Measurements from ENCODE around the gene FAM117B. TPM values are rescaled to one million over a fixed set of nuclear protein-coding genes. Genes with fewer than 3 reads are reported as not detected.

FAM117B gene
- total and polyA plus RNA-seq, 2 of the 8 experiments (the other 6 are each of a cell fraction or from before 2014, with no cell fraction given) = 3.9 to 22.6 TPM

- H2AFZ ChIP-seq (ENCODE audit: low read length) = no peak overlapping the region
- peak overlapping the region; percentile 67; the same call in 1 of the 2 replicates for H3K27ac ChIP-seq (ENCODE audit: low read depth, low read length)
- peaks cover 7 to 9% of the 10 kb centered on the region in 2 experiments for H4K20me1 ChIP-seq (replicated peaks in 1 of 2; ENCODE audit: control insufficient read depth in 1 of 2, insufficient read depth in 2 of 2, low read length in 2 of 2)
- H3K14ac ChIP-seq (ENCODE audit: insufficient read length) = no peak overlapping the region
- H3K4me1 ChIP-seq (replicated peaks in 1 of 4; ENCODE audit: control insufficient read depth in 3 of 4, insufficient read depth in 4 of 4, low read length in 3 of 4) = peaks cover 0 to 3% (median 0%) of the 10 kb centered on the region in 4 experiments; a peak in 2 of 7 replicates
- CTCF ChIA-PET (ENCODE audit: partially characterized antibody) = interaction anchor here (1.0 to 1.3 kb wide), 2 partner anchors 48 to 157 kb away, joined by 3 to 4 read pairs; no protein-coding TSS in a partner anchor
- peak overlapping the region; percentile 68 to 87 (median 74) for H3K4me3 ChIP-seq (ENCODE audit: extremely low read depth in 1 of 4, insufficient read depth in 2 of 4, low read depth in 3 of 4, low read length in 4 of 4)
- no peak overlapping the region for H2AK5ac ChIP-seq (ENCODE audit: low read depth, low read length)
- H4K8ac ChIP-seq (ENCODE audit: extremely low read depth, insufficient read depth, low read length) = no peak overlapping the region
- H3K79me2 ChIP-seq (ENCODE audit: control insufficient read depth in 1 of 2, insufficient read depth in 2 of 2, low read length in 2 of 2) = peaks cover 0 to 53% of the 10 kb centered on the region in 2 experiments; a peak in 3 of 4 replicates
- no peak overlapping the region for H2BK5ac ChIP-seq (ENCODE audit: low read depth, low read length)
- H3K4me2 ChIP-seq (ENCODE audit: insufficient read depth in 1 of 2, low read depth in 2 of 2, low read length in 2 of 2) = peak overlapping the region; percentile 70 to 92
- H3K9ac ChIP-seq (replicated peaks in 1 of 4; ENCODE audit: extremely low read depth in 1 of 4, low read depth in 3 of 4, low read length in 3 of 4) = peak overlapping the region; percentile 43 to 67 (median 54)
- no peak overlapping the region for H2BK12ac ChIP-seq (ENCODE audit: low read depth, low read length)
- no peaks in the 10 kb centered on the region; the same call in 1 of the 2 replicates for H3K23me2 ChIP-seq (ENCODE audit: low read depth, low read length)
- H4K91ac ChIP-seq (replicated peaks; ENCODE audit: insufficient read length, low read length) = no peak overlapping the region
- no peak overlapping the region for H3K4ac ChIP-seq (replicated peaks; ENCODE audit: insufficient read length, low read depth, low read length)
- peak; percentile 26 for TF ChIP-seq TAF7 (optimal IDR thresholded peaks at IDR 0.05; ENCODE audit: borderline replicate concordance, low read depth, low read length)
- no peak for TF ChIP-seq ZNF274 (IDR thresholded peaks at IDR 0.05; ENCODE audit: borderline replicate concordance, extremely low read depth, low read length)
- DNase-seq (ENCODE audit: low read depth in 1 of 2, low spot score in 2 of 2) (no peak), FAIRE-seq (no peak)
- peaks cover 5% of the 10 kb centered on the region; the same call in 1 of the 2 replicates for H3K79me1 ChIP-seq (ENCODE audit: low read depth, low read length)
- no peak overlapping the region for H3K18ac ChIP-seq (ENCODE audit: extremely low read depth, low read length)
- 15% methylated on average over 2 of the region's 2 CpGs; no CpG with 5 or more reads in 1 of the 2 experiments for WGBS, 2 experiments (ENCODE audit: extremely low coverage in 1 of 2, insufficient coverage in 1 of 2, insufficient read length in 1 of 2, insufficient replicate concordance in 2 of 2, low coverage in 1 of 2, low lambda C conversion rate in 2 of 2, missing lambda C conversion rate in 1 of 2)
- POLR2A ChIA-PET (ENCODE audit: partially characterized antibody) = interaction anchor here (0.9 to 3.1 kb wide), 12 partner anchors 9 to 603 kb away, joined by 3 to 23 read pairs (median 4); partner anchors contain the start of gene CYP20A1
- H2BK120ac ChIP-seq (replicated peaks; ENCODE audit: low read depth, low read length) = no peak overlapping the region
- H3K9me3 ChIP-seq (ENCODE audit: insufficient read depth in 2 of 2, low read depth in 1 of 2, low read length in 1 of 2) = no peaks in the 10 kb centered on the region
- H2BK15ac ChIP-seq (ENCODE audit: low read length) = no peak overlapping the region
- H3K27me3 ChIP-seq (replicated peaks in 1 of 4; ENCODE audit: control insufficient read depth in 3 of 4, extremely low read depth in 1 of 4, insufficient read depth in 3 of 4, low read length in 3 of 4) = no peaks in the 10 kb centered on the region; a peak in 1 of 7 replicates
- peak overlapping the region; percentile 72 for H4K5ac ChIP-seq (ENCODE audit: insufficient read length, low read depth, low read length)
- no peak overlapping the region for H3K23ac ChIP-seq (ENCODE audit: insufficient read length)
- H3K36me3 ChIP-seq (ENCODE audit: control insufficient read depth in 2 of 4, insufficient read depth in 4 of 4, low read length in 3 of 4) = no peaks in the 10 kb centered on the region; a peak in 2 of 8 replicates
- no peak overlapping the region for H2BK20ac ChIP-seq (ENCODE audit: low read length)
- peak overlapping the region; percentile 1 for H3K56ac ChIP-seq (replicated peaks; ENCODE audit: insufficient read length, low read depth, low read length)
These were observed 1.4 kb downstream of the FAM117B start for GRCh38 chr2:202636213-202636513.

Data from H1 (cell line).